NCI-H1436 treated with DMSO at 0.1 percent for 48 hours (cell line): ENCODE data around the gene FTSJ3.

Experiments used
- DNase-seq: peaks from one replicate; lab custom pipeline; 2025; lab: John Stamatoyannopoulos, UW

FTSJ3 gene

GRCh38 chr17:63842540-63843386 lies 15.3 kb upstream of the FTSJ3 start, which contains the start of gene SMARCD2:
Gene SMARCD2, minus strand, starts transcription at chr17:63842685. Its CDS starts 11 bp downstream, at chr17:63842674.
- peak; percentile 95 for DNase-seq

- DNase-seq, result no peak
Observed at GRCh38 chr17:63842173-63842539, 14.7 kb upstream of the FTSJ3 start.

- DNase-seq, result no peak
Observed at GRCh38 chr17:63841350-63842172, 14.1 kb upstream of the FTSJ3 start.

- DNase-seq, result no peak
Observed at GRCh38 chr17:63840591-63841349, 13.3 kb upstream of the FTSJ3 start.

GRCh38 chr17:63838631-63839171 lies 11.2 kb upstream of the FTSJ3 start:
- no peak for DNase-seq

GRCh38 chr17:63837962-63838600 lies 10.6 kb upstream of the FTSJ3 start:
- DNase-seq, result no peak

- DNase-seq, result no peak
Observed at GRCh38 chr17:63837480-63837879, 10.0 kb upstream of the FTSJ3 start.

GRCh38 chr17:63836811-63837210 lies 9.3 kb upstream of the FTSJ3 start:
- DNase-seq, result no peak

- no peak for DNase-seq
Observed at GRCh38 chr17:63835167-63835720, 7.8 kb upstream of the FTSJ3 start.

GRCh38 chr17:63834431-63835166 lies 7.1 kb upstream of the FTSJ3 start:
- DNase-seq, result no peak

- DNase-seq, result no peak
Observed at GRCh38 chr17:63833741-63834373, 6.4 kb upstream of the FTSJ3 start.

GRCh38 chr17:63833026-63833740 lies 5.7 kb upstream of the FTSJ3 start:
- DNase-seq, result no peak

GRCh38 chr17:63832455-63832854 lies 5.0 kb upstream of the FTSJ3 start:
- no peak for DNase-seq

- no peak for DNase-seq
Observed at GRCh38 chr17:63832014-63832413, 4.6 kb upstream of the FTSJ3 start.

GRCh38 chr17:63831505-63831904 lies 4.0 kb upstream of the FTSJ3 start:
- no peak for DNase-seq

GRCh38 chr17:63830904-63831491 lies 3.5 kb upstream of the FTSJ3 start:
- no peak for DNase-seq

GRCh38 chr17:63830278-63830677 lies 2.8 kb upstream of the FTSJ3 start:
- no peak for DNase-seq

- no peak for DNase-seq
Observed at GRCh38 chr17:63828936-63829335, 1.5 kb upstream of the FTSJ3 start.

- no peak for DNase-seq
Observed at GRCh38 chr17:63827801-63828221, 348 bp upstream of the FTSJ3 start.
